Skeletal muscle cell (primary cell): ENCODE data around the gene DOK1.
A peak's percentile ranks its signal among the peaks of the same experiment; 100 is the strongest.

ENCODE experiments used
- DNase-seq: peaks from one replicate; pipeline ENCODE4 v3.0.0-alpha.2; 2010; ENCODE audit warnings: low read depth
- H3K4me3 ChIP-seq: 2 replicates; pipeline ENCODE4 v1.5.1; 2011; ENCODE audit warnings: low read depth, mild to moderate bottlenecking, control low read depth, low read length, moderate library complexity

DOK1 gene

GRCh38 chr2:74587664-74588277 is 33.3 kb downstream of the DOK1 start:
- no peak overlapping the region for H3K4me3 ChIP-seq
- no peak for DNase-seq

- no peak overlapping the region for H3K4me3 ChIP-seq
- no peak for DNase-seq
Measured at GRCh38 chr2:74588664-74589063, 34.1 kb downstream of the DOK1 start.

- no peak overlapping the region for H3K4me3 ChIP-seq
- no peak for DNase-seq
Measured at GRCh38 chr2:74593826-74594772, 39.6 kb downstream of the DOK1 start.

GRCh38 chr2:74596584-74596983 is 42.1 kb downstream of the DOK1 start:
- no peak overlapping the region for H3K4me3 ChIP-seq
- no peak for DNase-seq

- no peak for DNase-seq
- H3K4me3 ChIP-seq, result no peak overlapping the region
Measured at GRCh38 chr2:74597410-74597809, 42.9 kb downstream of the DOK1 start.

- no peak overlapping the region for H3K4me3 ChIP-seq
Measured at GRCh38 chr2:74599676-74600075, 45.2 kb downstream of the DOK1 start.

GRCh38 chr2:74602586-74603281 is 48.2 kb downstream of the DOK1 start:
- peak; percentile 29 for DNase-seq
- no peak overlapping the region for H3K4me3 ChIP-seq

More at GRCh38 chr2:74599676-74600075, 45.2 kb downstream of the DOK1 start:
- DNase-seq, result no peak

GRCh38 chr2:74603282-74604000 is 48.9 kb downstream of the DOK1 start:
- no peak for DNase-seq
- H3K4me3 ChIP-seq, result no peak overlapping the region

- H3K4me3 ChIP-seq, result no peak overlapping the region
- DNase-seq, result no peak
Measured at GRCh38 chr2:74606927-74607326, 52.4 kb downstream of the DOK1 start.
